WTC11 (cell line): ENCODE results near the gene SHFL. TPM values are rescaled to one million over a fixed set of nuclear protein-coding genes. Genes with fewer than 3 reads are reported as not detected.

Source experiments
- ATAC-seq: fragments of 200-7000 bp; cut with Tn5 transposase; 2 replicates; pipeline ENCODE4 v1.10.0; 2021; ENCODE audit warnings: mild to moderate bottlenecking, moderate library complexity
- CTCF ChIA-PET: fragments of 300-600 bp; sonication (Branson Sonifier 250); formaldehyde crosslinking; loops from one replicate; lab custom pipeline; 2021; ENCODE audit warnings: antibody characterized with exemption; lab: Charles Lee
- POLR2A ChIA-PET: fragments of 350-600 bp; sonication (Branson Sonifier 250); formaldehyde crosslinking; loops from one replicate; lab custom pipeline; 2021; ENCODE audit warnings: antibody characterized with exemption; lab: Charles Lee
- DNase-seq: peaks from one replicate; pipeline ENCODE4 v3.0.0; 2021; ENCODE audit warnings: low spot score
- H3K27ac Mint-ChIP-seq: 2 replicates; pipeline ENCODE4 v1.8.0; 2021; ENCODE audit warnings: mixed read lengths
- H3K27me3 Mint-ChIP-seq: 2 replicates; pipeline ENCODE4 v1.8.0; 2021; ENCODE audit warnings: low read depth, mild to moderate bottlenecking, moderate library complexity, mixed read lengths
- H3K36me3 Mint-ChIP-seq: 2 replicates; pipeline ENCODE4 v1.8.0; 2021; ENCODE audit warnings: mixed read lengths
- H3K4me1 Mint-ChIP-seq: 2 replicates; pipeline ENCODE4 v1.8.0; 2022; ENCODE audit warnings: mixed read lengths
- H3K4me3 Mint-ChIP-seq: 2 replicates; pipeline ENCODE4 v1.8.0; 2021; ENCODE audit warnings: mild to moderate bottlenecking, moderate library complexity, mixed read lengths
- H3K9me3 Mint-ChIP-seq: 2 replicates; pipeline ENCODE4 v1.8.0; 2021; ENCODE audit warnings: mixed read lengths
- ESRRA ChIP-seq: sonication (generic); formaldehyde crosslinking; IDR thresholded peaks from 2 replicates; pipeline ENCODE4 v1.8.1; 2022; ENCODE audit warnings: mild to moderate bottlenecking, missing genetic modification reagents, borderline replicate concordance
- GABPB1 ChIP-seq: sonication (generic); formaldehyde crosslinking; IDR thresholded peaks from 2 replicates; pipeline ENCODE4 v1.8.1; 2023; ENCODE audit warnings: mild to moderate bottlenecking, missing genetic modification reagents
- RORB ChIP-seq: fragments of 250-450 bp; sonication (Bioruptor Pico); IDR thresholded peaks from 2 replicates; pipeline ENCODE4 v1.9.0; 2021; ENCODE audit warnings: mild to moderate bottlenecking
- SP1 ChIP-seq: sonication (generic); formaldehyde crosslinking; conservative IDR thresholded peaks from 2 replicates; pipeline ENCODE4 v1.8.1; 2022; ENCODE audit warnings: missing genetic modification reagents
- ZBTB21 ChIP-seq: sonication (generic); formaldehyde crosslinking; IDR thresholded peaks from 2 replicates; pipeline ENCODE4 v1.8.1; 2023; ENCODE audit warnings: mild to moderate bottlenecking, missing genetic modification reagents, borderline replicate concordance
- ZNF263 ChIP-seq: sonication (generic); formaldehyde crosslinking; IDR thresholded peaks from 2 replicates; pipeline ENCODE4 v1.8.1; 2022; ENCODE audit warnings: low read depth, mild to moderate bottlenecking, moderate library complexity, missing genetic modification reagents
- ZNF671 ChIP-seq: fragments of 250-450 bp; sonication (Bioruptor Pico); IDR thresholded peaks from 2 replicates; pipeline ENCODE4 v1.8.0; 2021; ENCODE audit warnings: mild to moderate bottlenecking
- total RNA-seq: library from RNA; stranded (reverse); gene quantifications from 3 replicates; pipeline ENCODE4 v1.2.3, GENCODE V29; 2021
- TF ChIP-seq, protein P1 (sequence below): sonication (generic); formaldehyde crosslinking; IDR thresholded peaks from 2 replicates; pipeline ENCODE4 v1.8.1; 2022; ENCODE audit warnings: low read depth, mild to moderate bottlenecking, moderate library complexity, missing genetic modification reagents, borderline replicate concordance
- TF ChIP-seq, protein P2 (sequence below): sonication (generic); formaldehyde crosslinking; IDR thresholded peaks from 2 replicates; pipeline ENCODE4 v1.8.1; 2022; ENCODE audit warnings: mild to moderate bottlenecking, moderate library complexity, missing genetic modification reagents
- TF ChIP-seq, protein P3 (sequence below): sonication (generic); formaldehyde crosslinking; IDR thresholded peaks from 2 replicates; pipeline ENCODE4 v1.8.1; 2023; ENCODE audit warnings: mild to moderate bottlenecking, missing genetic modification reagents
- TF ChIP-seq, protein P4 (sequence below): sonication (generic); formaldehyde crosslinking; IDR thresholded peaks from 2 replicates; pipeline ENCODE4 v1.8.0; 2022; ENCODE audit warnings: mild to moderate bottlenecking, missing genetic modification reagents
- TF ChIP-seq, protein P5 (sequence below): sonication (generic); formaldehyde crosslinking; IDR thresholded peaks from 2 replicates; pipeline ENCODE4 v1.8.1; 2023; ENCODE audit warnings: mild to moderate bottlenecking, missing genetic modification reagents
- TF ChIP-seq, protein P6 (sequence below): sonication (generic); formaldehyde crosslinking; conservative IDR thresholded peaks from 2 replicates; pipeline ENCODE4 v1.8.1; 2023; ENCODE audit warnings: mild to moderate bottlenecking, low read depth, missing genetic modification reagents, moderate library complexity

SHFL gene
- total RNA-seq, 1 experiment from 2014 or later: 22.5 TPM

DNA sequence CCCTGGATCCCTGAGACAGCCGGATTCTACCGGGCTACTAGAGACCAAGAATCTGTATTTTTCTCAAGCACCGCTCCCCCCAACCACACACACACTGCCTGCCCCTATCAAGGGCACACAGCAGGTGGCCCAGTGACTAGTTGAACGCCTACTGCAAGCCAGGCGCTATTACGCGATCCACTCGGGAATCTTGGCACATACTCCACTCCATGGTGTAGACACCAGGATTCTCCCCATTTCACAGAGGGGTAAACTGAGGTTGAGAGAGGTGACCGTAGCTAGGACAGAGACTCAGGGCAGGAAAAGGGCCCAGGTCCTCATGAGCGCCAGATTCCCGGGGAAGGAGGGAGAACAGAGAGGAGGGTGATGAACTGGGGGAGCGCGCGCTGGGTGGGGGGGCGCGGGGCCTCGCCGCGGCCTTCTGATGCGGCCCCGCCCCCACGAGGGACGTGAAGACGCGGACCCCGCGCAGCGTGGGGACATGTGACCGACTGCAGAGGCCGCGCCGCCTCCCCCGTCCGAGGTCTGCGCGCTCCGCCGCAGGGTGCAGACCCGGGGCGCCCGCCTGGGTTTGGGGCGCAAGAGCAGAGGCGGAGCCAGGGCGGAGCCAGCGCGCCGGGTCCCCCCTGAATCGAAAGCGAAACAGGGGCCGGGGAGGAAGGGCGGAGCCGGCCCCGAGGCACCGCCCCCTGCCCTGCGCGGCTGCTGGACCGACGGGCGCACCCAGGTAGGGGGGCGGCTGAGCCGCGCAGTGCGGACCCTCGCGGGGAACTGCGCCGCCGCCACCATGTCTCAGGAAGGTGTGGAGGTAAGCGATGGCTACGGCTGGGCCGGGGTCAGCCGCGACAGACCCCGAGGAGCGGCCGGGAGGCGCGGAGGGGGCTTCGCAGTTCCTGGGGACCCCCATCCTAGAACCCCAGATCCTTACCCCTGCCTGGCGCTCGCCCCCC is at the start of gene SHFL (continued):
- TF ChIP-seq, protein P1, sequence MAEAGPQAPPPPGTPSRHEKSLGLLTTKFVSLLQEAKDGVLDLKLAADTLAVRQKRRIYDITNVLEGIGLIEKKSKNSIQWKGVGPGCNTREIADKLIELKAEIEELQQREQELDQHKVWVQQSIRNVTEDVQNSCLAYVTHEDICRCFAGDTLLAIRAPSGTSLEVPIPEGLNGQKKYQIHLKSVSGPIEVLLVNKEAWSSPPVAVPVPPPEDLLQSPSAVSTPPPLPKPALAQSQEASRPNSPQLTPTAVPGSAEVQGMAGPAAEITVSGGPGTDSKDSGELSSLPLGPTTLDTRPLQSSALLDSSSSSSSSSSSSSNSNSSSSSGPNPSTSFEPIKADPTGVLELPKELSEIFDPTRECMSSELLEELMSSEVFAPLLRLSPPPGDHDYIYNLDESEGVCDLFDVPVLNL (CRISPR knock-in tag): 0 out of 2 replicates have a peak, but pooled peaks have one; percentile 20
- TF ChIP-seq, protein P2, sequence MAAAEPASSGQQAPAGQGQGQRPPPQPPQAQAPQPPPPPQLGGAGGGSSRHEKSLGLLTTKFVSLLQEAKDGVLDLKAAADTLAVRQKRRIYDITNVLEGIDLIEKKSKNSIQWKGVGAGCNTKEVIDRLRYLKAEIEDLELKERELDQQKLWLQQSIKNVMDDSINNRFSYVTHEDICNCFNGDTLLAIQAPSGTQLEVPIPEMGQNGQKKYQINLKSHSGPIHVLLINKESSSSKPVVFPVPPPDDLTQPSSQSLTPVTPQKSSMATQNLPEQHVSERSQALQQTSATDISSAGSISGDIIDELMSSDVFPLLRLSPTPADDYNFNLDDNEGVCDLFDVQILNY (CRISPR knock-in tag): peak; percentile 31; the same call in 1 of the 2 replicates
- TF ChIP-seq, protein P3, sequence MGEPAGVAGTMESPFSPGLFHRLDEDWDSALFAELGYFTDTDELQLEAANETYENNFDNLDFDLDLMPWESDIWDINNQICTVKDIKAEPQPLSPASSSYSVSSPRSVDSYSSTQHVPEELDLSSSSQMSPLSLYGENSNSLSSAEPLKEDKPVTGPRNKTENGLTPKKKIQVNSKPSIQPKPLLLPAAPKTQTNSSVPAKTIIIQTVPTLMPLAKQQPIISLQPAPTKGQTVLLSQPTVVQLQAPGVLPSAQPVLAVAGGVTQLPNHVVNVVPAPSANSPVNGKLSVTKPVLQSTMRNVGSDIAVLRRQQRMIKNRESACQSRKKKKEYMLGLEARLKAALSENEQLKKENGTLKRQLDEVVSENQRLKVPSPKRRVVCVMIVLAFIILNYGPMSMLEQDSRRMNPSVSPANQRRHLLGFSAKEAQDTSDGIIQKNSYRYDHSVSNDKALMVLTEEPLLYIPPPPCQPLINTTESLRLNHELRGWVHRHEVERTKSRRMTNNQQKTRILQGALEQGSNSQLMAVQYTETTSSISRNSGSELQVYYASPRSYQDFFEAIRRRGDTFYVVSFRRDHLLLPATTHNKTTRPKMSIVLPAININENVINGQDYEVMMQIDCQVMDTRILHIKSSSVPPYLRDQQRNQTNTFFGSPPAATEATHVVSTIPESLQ (CRISPR knock-in tag): no peak
- no peak for TF ChIP-seq ZNF263 (CRISPR knock-in tag)
- peak; percentile 84 for TF ChIP-seq SP1
- TF ChIP-seq, protein P4, sequence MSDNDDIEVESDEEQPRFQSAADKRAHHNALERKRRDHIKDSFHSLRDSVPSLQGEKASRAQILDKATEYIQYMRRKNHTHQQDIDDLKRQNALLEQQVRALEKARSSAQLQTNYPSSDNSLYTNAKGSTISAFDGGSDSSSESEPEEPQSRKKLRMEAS (CRISPR knock-in tag): peak; percentile 59; the same call in 1 of the 2 replicates

DNA sequence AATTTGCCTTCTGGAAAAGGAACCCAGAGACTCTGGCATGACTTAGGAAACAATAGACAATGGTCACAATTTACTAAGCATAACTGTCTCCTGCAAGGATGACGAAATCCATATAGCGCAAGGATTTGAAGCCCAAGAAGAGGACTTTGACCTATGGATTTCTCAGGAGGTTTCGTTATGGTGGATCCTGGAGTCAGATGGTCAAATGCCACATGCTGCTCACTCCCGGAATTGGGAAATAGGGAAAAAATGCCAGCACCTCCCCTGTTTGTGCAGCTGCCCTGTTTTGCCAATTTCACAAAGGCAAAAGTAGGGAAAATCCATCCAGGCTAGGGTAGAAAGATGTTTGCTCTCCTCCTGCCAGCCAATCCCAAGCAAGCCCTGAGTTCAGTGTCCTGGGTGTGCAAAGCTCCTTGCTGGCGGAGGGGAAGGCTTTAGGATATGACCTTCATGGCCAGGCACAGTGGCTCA is 49.5 kb upstream of the SHFL start:
- TF ChIP-seq, protein P5, sequence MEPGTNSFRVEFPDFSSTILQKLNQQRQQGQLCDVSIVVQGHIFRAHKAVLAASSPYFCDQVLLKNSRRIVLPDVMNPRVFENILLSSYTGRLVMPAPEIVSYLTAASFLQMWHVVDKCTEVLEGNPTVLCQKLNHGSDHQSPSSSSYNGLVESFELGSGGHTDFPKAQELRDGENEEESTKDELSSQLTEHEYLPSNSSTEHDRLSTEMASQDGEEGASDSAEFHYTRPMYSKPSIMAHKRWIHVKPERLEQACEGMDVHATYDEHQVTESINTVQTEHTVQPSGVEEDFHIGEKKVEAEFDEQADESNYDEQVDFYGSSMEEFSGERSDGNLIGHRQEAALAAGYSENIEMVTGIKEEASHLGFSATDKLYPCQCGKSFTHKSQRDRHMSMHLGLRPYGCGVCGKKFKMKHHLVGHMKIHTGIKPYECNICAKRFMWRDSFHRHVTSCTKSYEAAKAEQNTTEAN: no peak
- TF ChIP-seq GABPB1 (peak; percentile 42; the same call in 1 of the 2 replicates), RORB (no peak), ZBTB21 (no peak), ZNF671 (CRISPR knock-in tag) (no peak), ESRRA (CRISPR knock-in tag) (no peak)
- TF ChIP-seq, protein P3 (CRISPR knock-in tag): no peak
- TF ChIP-seq, protein P6, sequence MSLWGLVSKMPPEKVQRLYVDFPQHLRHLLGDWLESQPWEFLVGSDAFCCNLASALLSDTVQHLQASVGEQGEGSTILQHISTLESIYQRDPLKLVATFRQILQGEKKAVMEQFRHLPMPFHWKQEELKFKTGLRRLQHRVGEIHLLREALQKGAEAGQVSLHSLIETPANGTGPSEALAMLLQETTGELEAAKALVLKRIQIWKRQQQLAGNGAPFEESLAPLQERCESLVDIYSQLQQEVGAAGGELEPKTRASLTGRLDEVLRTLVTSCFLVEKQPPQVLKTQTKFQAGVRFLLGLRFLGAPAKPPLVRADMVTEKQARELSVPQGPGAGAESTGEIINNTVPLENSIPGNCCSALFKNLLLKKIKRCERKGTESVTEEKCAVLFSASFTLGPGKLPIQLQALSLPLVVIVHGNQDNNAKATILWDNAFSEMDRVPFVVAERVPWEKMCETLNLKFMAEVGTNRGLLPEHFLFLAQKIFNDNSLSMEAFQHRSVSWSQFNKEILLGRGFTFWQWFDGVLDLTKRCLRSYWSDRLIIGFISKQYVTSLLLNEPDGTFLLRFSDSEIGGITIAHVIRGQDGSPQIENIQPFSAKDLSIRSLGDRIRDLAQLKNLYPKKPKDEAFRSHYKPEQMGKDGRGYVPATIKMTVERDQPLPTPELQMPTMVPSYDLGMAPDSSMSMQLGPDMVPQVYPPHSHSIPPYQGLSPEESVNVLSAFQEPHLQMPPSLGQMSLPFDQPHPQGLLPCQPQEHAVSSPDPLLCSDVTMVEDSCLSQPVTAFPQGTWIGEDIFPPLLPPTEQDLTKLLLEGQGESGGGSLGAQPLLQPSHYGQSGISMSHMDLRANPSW (CRISPR knock-in tag): no peak
- TF ChIP-seq, all 79 proteins: peak for 1
- ChIA-PET CTCF (no interaction called here), POLR2A (no interaction called here)
- Mint-ChIP-seq H3K4me3 (no peak overlapping the region), H3K27ac (no peak overlapping the region), H3K4me1 (peaks cover 9% of the 10 kb centered on the region), H3K36me3 (peaks cover 3% of the 10 kb centered on the region; the same call in 1 of the 2 replicates), H3K27me3 (peaks cover 36% of the 10 kb centered on the region), H3K9me3 (peaks cover 19% of the 10 kb centered on the region)
- no peak for ATAC-seq
- no peak for DNase-seq
